HCT116 (cell line): Measurements from ENCODE around the gene PDE4B. TPM values are rescaled to one million over a fixed set of nuclear protein-coding genes. Genes with fewer than 3 reads are reported as not detected.

ENCODE experiments used
- ATAC-seq: fragments of 200-7000 bp; cut with Tn5 transposase; 2 replicates; pipeline ENCODE4 v1.9.1; 2020; ENCODE audit warnings: mild to moderate bottlenecking, moderate library complexity
- BruUV-seq: library from RNA; stranded (reverse); fragments of 400-500 nt; replicated peaks from 2 replicates; lab custom pipeline; 2021; lab: Mats Ljungman, UMichigan
- CTCF ChIA-PET: fragments of 300-600 bp; sonication (Branson Sonifier 250); formaldehyde crosslinking; loops from one replicate; lab custom pipeline; 2021; ENCODE audit warnings: antibody characterized with exemption; lab: Charles Lee
- POLR2A ChIA-PET: fragments of 300-600, 350-600 bp; sonication (Branson Sonifier 250); formaldehyde crosslinking; loops from one replicate; lab custom pipeline; 2021; ENCODE audit warnings: antibody characterized with exemption; lab: Charles Lee
- RAD21 ChIA-PET, 2 experiments: fragments of 300-600 bp; sonication (Branson Sonifier 250); formaldehyde crosslinking; loops; one replicate each; lab custom pipeline; 2023; ENCODE audit warnings: low total read pairs in 2 of 2; ENCODE audit not compliant: uncharacterized antibody in 2 of 2, unreplicated experiment in 2 of 2, low non-redundant PET in 1 of 2; lab: Charles Lee
- DNase-seq: peaks from one replicate; pipeline ENCODE4 v3.0.0-alpha.2; 2010; ENCODE audit warnings: low read depth, low spot score
- H2AFZ ChIP-seq: fragments of 200-600 bp; shearing (Covaris generic), sonication (generic); 2 replicates; pipeline ENCODE4 v1.6.1; 2017; ENCODE audit warnings: low read depth, mixed run types, mixed read lengths, antibody characterized with exemption, low read length; ENCODE audit not compliant: poor library complexity, severe bottlenecking
- H3K27ac ChIP-seq: 2 replicates; pipeline ENCODE4 v1.5.1; 2012; ENCODE audit warnings: low read depth, low read length
- H3K27me3 ChIP-seq: fragments of 200-600 bp; sonication (generic); 2 replicates; pipeline ENCODE4 v1.6.1; 2016; ENCODE audit warnings: mixed run types, low read length, mixed read lengths; ENCODE audit not compliant: insufficient read depth
- H3K36me3 ChIP-seq, 2 experiments: fragments of 200-500 bp in 1 of 2; fragments of 200-600 bp in 1 of 2; sonication (Bioruptor generic) in 1 of 2; sonication (generic) in 1 of 2; 2 replicates each; pipeline versions ENCODE4 v1.5.1 to v1.6.1; 2014 to 2016; ENCODE audit warnings: low read length in 2 of 2, inconsistent platforms in 1 of 2, mixed read lengths in 1 of 2, mixed run types in 1 of 2; ENCODE audit not compliant: insufficient read depth in 2 of 2, control insufficient read depth in 1 of 2
- H3K4me1 ChIP-seq, 2 experiments: fragments of 200-600 bp in 1 of 2; sonication (generic) in 1 of 2; 2 replicates each; pipeline versions ENCODE4 v1.5.1 to v1.6.1; 2012 to 2017; ENCODE audit warnings: low read length in 2 of 2, inconsistent platforms in 1 of 2, mild to moderate bottlenecking in 1 of 2, mixed read lengths in 1 of 2, mixed run types in 1 of 2, moderate library complexity in 1 of 2; ENCODE audit not compliant: insufficient read depth in 2 of 2, control insufficient read depth in 1 of 2
- H3K4me2 ChIP-seq: fragments of 200-600 bp; sonication (generic); 2 replicates; pipeline ENCODE4 v1.6.1; 2017; ENCODE audit warnings: mixed run types, low read length, mixed read lengths
- H3K4me3 ChIP-seq, 2 experiments: fragments of 200-600 bp in 1 of 2; sonication (generic) in 1 of 2; replicated peaks in 1 of 2; 2 replicates each; pipeline ENCODE4 v1.5.1; 2011 to 2016; ENCODE audit warnings: low read length in 2 of 2, control low read depth in 1 of 2, low read depth in 1 of 2, mild to moderate bottlenecking in 1 of 2, mixed read lengths in 1 of 2, mixed run types in 1 of 2
- H3K79me2 ChIP-seq: fragments of 200-600 bp; sonication (generic); 2 replicates; pipeline ENCODE4 v1.6.1; 2017; ENCODE audit warnings: mild to moderate bottlenecking, mixed run types, low read length, moderate library complexity, mixed read lengths; ENCODE audit not compliant: insufficient read depth
- H3K9ac ChIP-seq: fragments of 200-600 bp; sonication (generic); 2 replicates; pipeline ENCODE4 v1.6.1; 2016; ENCODE audit warnings: low read length, mixed read lengths
- H3K9me2 ChIP-seq: fragments of 200-600 bp; sonication (generic), shearing (Covaris generic); 2 replicates; pipeline ENCODE4 v1.6.1; 2017; ENCODE audit warnings: mixed run types, mild to moderate bottlenecking, moderate library complexity; ENCODE audit not compliant: insufficient read depth
- H3K9me3 ChIP-seq, 2 experiments: fragments of 200-500 bp in 1 of 2; fragments of 200-600 bp in 1 of 2; sonication (Bioruptor generic) in 1 of 2; sonication (generic) in 1 of 2; 2 replicates each; pipeline ENCODE4 v1.6.1; 2014 to 2017; ENCODE audit warnings: low read length in 2 of 2, mixed read lengths in 2 of 2, inconsistent platforms in 1 of 2, low read depth in 1 of 2, mild to moderate bottlenecking in 1 of 2, mixed run types in 1 of 2, moderate library complexity in 1 of 2; ENCODE audit not compliant: control insufficient read depth in 1 of 2, insufficient read depth in 1 of 2
- H4K20me1 ChIP-seq: fragments of 200-600 bp; sonication (generic), shearing (Covaris generic); 2 replicates; pipeline ENCODE4 v1.6.1; 2017; ENCODE audit warnings: mixed run types, mild to moderate bottlenecking, moderate library complexity; ENCODE audit not compliant: insufficient read depth
- CBX3 ChIP-seq: IDR thresholded peaks from 2 replicates; pipeline ENCODE4 v1.6.1; 2012; ENCODE audit warnings: low read depth
- CTCF ChIP-seq, 3 experiments: fragments of 200-600 bp in 1 of 3; sonication (generic) in 1 of 3; IDR thresholded peaks in 2 of 3; conservative IDR thresholded peaks in 1 of 3; 2 replicates each; pipeline ENCODE4 v1.5.1; 2012 to 2017; ENCODE audit warnings: low read depth in 2 of 3, low read length in 2 of 3, antibody characterized with exemption in 1 of 3, borderline replicate concordance in 1 of 3, control low read depth in 1 of 3, mild to moderate bottlenecking in 1 of 3, mixed read lengths in 1 of 3, mixed run types in 1 of 3, moderate library complexity in 1 of 3; ENCODE audit not compliant: insufficient read depth in 1 of 3
- EGR1 ChIP-seq: IDR thresholded peaks from 2 replicates; pipeline ENCODE4 v1.6.1; 2012; ENCODE audit warnings: low read depth
- ELF1 ChIP-seq: IDR thresholded peaks from 2 replicates; pipeline ENCODE4 v1.6.1; 2012; ENCODE audit warnings: low read depth, borderline replicate concordance
- EZH2phosphoT487 ChIP-seq: fragments of 200-600 bp; IDR thresholded peaks from 2 replicates; pipeline ENCODE4 v1.6.1; 2018; ENCODE audit warnings: antibody characterized with exemption, borderline replicate concordance
- FOSL1 ChIP-seq: IDR thresholded peaks from 2 replicates; pipeline ENCODE4 v1.6.1; 2012; ENCODE audit warnings: low read depth
- JUND ChIP-seq: IDR thresholded peaks from 2 replicates; pipeline ENCODE4 v1.6.1; 2012
- MAX ChIP-seq: IDR thresholded peaks from 2 replicates; pipeline ENCODE4 v1.6.1; 2012
- RAD21 ChIP-seq: IDR thresholded peaks from 2 replicates; pipeline ENCODE4 v1.6.1; 2012; ENCODE audit warnings: low read depth, mild to moderate bottlenecking
- REST ChIP-seq: IDR thresholded peaks from 2 replicates; pipeline ENCODE4 v1.6.1; 2012; ENCODE audit warnings: low read depth
- SP1 ChIP-seq: IDR thresholded peaks from 2 replicates; pipeline ENCODE4 v1.6.1; 2012; ENCODE audit warnings: low read depth
- SRF ChIP-seq: IDR thresholded peaks from 2 replicates; pipeline ENCODE4 v1.6.1; 2012; ENCODE audit warnings: low read depth
- TCF7L2 ChIP-seq: IDR thresholded peaks from 2 replicates; pipeline ENCODE4 v1.7.0; 2011; ENCODE audit warnings: borderline replicate concordance, inconsistent platforms; ENCODE audit not compliant: insufficient read depth, insufficient read length; ENCODE audit errors: extremely low read depth
- YY1 ChIP-seq: IDR thresholded peaks from 2 replicates; pipeline ENCODE4 v1.6.1; 2011; ENCODE audit warnings: low read length, low read depth, moderate library complexity, mild to moderate bottlenecking; ENCODE audit not compliant: insufficient replicate concordance; ENCODE audit errors: extremely low read depth
- ZNF274 ChIP-seq: fragments of 200-500 bp; sonication (Bioruptor generic); IDR thresholded peaks from 2 replicates; pipeline ENCODE4 v1.6.1; 2014; ENCODE audit warnings: mild to moderate bottlenecking, low read depth, low read length, inconsistent platforms
- intact Hi-C: fragments of 100-400 bp; cut with micrococcal nuclease; formaldehyde crosslinking; loops from 2 replicates; pipeline ENCODE4 v1.10.0; 2022
- total RNA-seq: library from RNA; stranded (reverse); gene quantifications from one replicate; pipeline ENCODE4 v1.2.1, GENCODE V29; 2021; ENCODE audit not compliant: unreplicated experiment

Gene PDE4B
- total RNA-seq, 1 experiment from 2014 or later, result 76.9 TPM

GRCh38 chr1:65952696-65953095 is 160.0 kb downstream of the PDE4B start:
- ChIA-PET POLR2A (no interaction called here), CTCF (no interaction called here), RAD21 (no interaction called here)
- H3K9me3 ChIP-seq, result no peaks in the 10 kb centered on the region
- H3K4me2 ChIP-seq, result no peak overlapping the region
- BruUV-seq, result no TSS peak
- ATAC-seq, result no peak
- H4K20me1 ChIP-seq, result no peaks in the 10 kb centered on the region
- no peak for TF ChIP-seq EGR1
- TF ChIP-seq CBX3, result no peak
- no peak for TF ChIP-seq FOSL1
- TF ChIP-seq JUND, result no peak
- no peak for TF ChIP-seq ZNF274
- TF ChIP-seq SRF, result no peak
- no peak for TF ChIP-seq MAX
- TF ChIP-seq TCF7L2, result no peak
- no peak for TF ChIP-seq EZH2phosphoT487
- TF ChIP-seq SP1, result no peak
- no peak for TF ChIP-seq YY1
- no peak for TF ChIP-seq ELF1
- no peak for TF ChIP-seq RAD21
- TF ChIP-seq REST, result no peak
- TF ChIP-seq CTCF (IDR thresholded peaks at IDR 0.05 in 2 of 3, conservative IDR thresholded peaks at IDR 0.05 in 1 of 3; ENCODE audit: borderline replicate concordance in 1 of 3, insufficient read depth in 1 of 3, low read depth in 2 of 3, low read length in 2 of 3), result no peak
- H3K4me3 ChIP-seq, result no peak overlapping the region
- H3K27ac ChIP-seq, result no peak overlapping the region
- intact Hi-C loops, result loop anchor here (10.0 kb wide), 1 partner anchor 772 kb away; no protein-coding TSS in a partner anchor
- H3K79me2 ChIP-seq, result no peaks in the 10 kb centered on the region
- no peaks in the 10 kb centered on the region for H3K27me3 ChIP-seq
- no peak overlapping the region for H3K9ac ChIP-seq
- no peak for DNase-seq
- H3K36me3 ChIP-seq, result no peaks in the 10 kb centered on the region
- peaks cover 4 to 10% of the 10 kb centered on the region in 2 experiments; a peak in 2 of 4 replicates for H3K4me1 ChIP-seq
- no peak overlapping the region for H2AFZ ChIP-seq
- no peaks in the 10 kb centered on the region for H3K9me2 ChIP-seq
